Liver (tissue), 9 donors: Measurements from ENCODE around the gene RPL38. TPM values are rescaled to one million over a fixed set of nuclear protein-coding genes. Genes with fewer than 3 reads are reported as not detected.

Experiments
- DNase-seq: peaks from one replicate; pipeline ENCODE4 v3.0.0-alpha.2; 2017; ENCODE audit warnings: low spot score
- H3K27ac ChIP-seq, 2 donors: one replicate each; pipeline ENCODE4 v1.7.0; 2013; ENCODE audit warnings: inconsistent platforms in 2 of 2, low read length in 2 of 2, control low read depth in 1 of 2, low read depth in 1 of 2, mild to moderate bottlenecking in 1 of 2
- H3K27me3 ChIP-seq, 4 donors: one replicate each; pipeline versions ENCODE4 v1.6.1 to v1.7.0; 2013; ENCODE audit warnings: low read length in 3 of 4, inconsistent platforms in 1 of 4, mild to moderate bottlenecking in 1 of 4, moderate library complexity in 1 of 4; ENCODE audit not compliant: control insufficient read depth in 4 of 4, insufficient read depth in 4 of 4
- H3K36me3 ChIP-seq, 4 donors: one replicate each; pipeline versions ENCODE4 v1.6.1 to v1.7.0; 2013; ENCODE audit warnings: low read length in 3 of 4, mild to moderate bottlenecking in 3 of 4, low read depth in 1 of 4, moderate library complexity in 1 of 4; ENCODE audit not compliant: control insufficient read depth in 4 of 4, insufficient read depth in 3 of 4
- H3K4me1 ChIP-seq, 4 donors: one replicate each; pipeline versions ENCODE4 v1.6.1 to v1.7.0; 2013; ENCODE audit warnings: low read length in 3 of 4, mild to moderate bottlenecking in 3 of 4, moderate library complexity in 1 of 4; ENCODE audit not compliant: control insufficient read depth in 4 of 4, insufficient read depth in 4 of 4
- H3K4me3 ChIP-seq, 3 donors: one replicate each; pipeline versions ENCODE4 v1.6.1 to v1.7.0; 2013; ENCODE audit warnings: low read length in 3 of 3, control low read depth in 1 of 3, low read depth in 1 of 3, mild to moderate bottlenecking in 1 of 3
- H3K9ac ChIP-seq, 2 donors: one replicate each; pipeline ENCODE4 v1.7.0; 2013; ENCODE audit warnings: low read length in 2 of 2, mild to moderate bottlenecking in 2 of 2, moderate library complexity in 2 of 2, control low read depth in 1 of 2, low read depth in 1 of 2
- H3K9me3 ChIP-seq, 4 donors: one replicate each; pipeline versions ENCODE4 v1.6.1 to v1.7.0; 2013; ENCODE audit warnings: low read length in 3 of 4; ENCODE audit not compliant: control insufficient read depth in 4 of 4
- CTCF ChIP-seq: fragments of 150-350 bp; IDR thresholded peaks from 2 replicates; pipeline ENCODE4 v1.5.1; 2017; ENCODE audit warnings: improper control_type of control experiment, low read depth, low read length; ENCODE audit not compliant: missing input control
- EGR1 ChIP-seq, 2 donors: IDR thresholded peaks; 2 replicates each; pipeline ENCODE4 v1.6.1; 2016 to 2018; ENCODE audit warnings: antibody characterized with exemption in 2 of 2, low read depth in 2 of 2
- FOXA1 ChIP-seq: IDR thresholded peaks from 2 replicates; pipeline ENCODE4 v1.6.1; 2016; ENCODE audit warnings: antibody characterized with exemption
- FOXA2 ChIP-seq: IDR thresholded peaks from 2 replicates; pipeline ENCODE4 v1.6.1; 2016; ENCODE audit warnings: antibody characterized with exemption
- GABPA ChIP-seq, 2 donors: IDR thresholded peaks in 1 of 2; conservative IDR thresholded peaks in 1 of 2; 2 replicates each; pipeline ENCODE4 v1.6.1; 2016; ENCODE audit warnings: antibody characterized with exemption in 2 of 2, mild to moderate bottlenecking in 1 of 2, moderate library complexity in 1 of 2
- HNF4G ChIP-seq: IDR thresholded peaks from 2 replicates; pipeline ENCODE4 v1.6.1; 2016; ENCODE audit warnings: antibody characterized with exemption
- JUND ChIP-seq, 2 donors: IDR thresholded peaks; 2 replicates each; pipeline ENCODE4 v1.6.1; 2016; ENCODE audit warnings: antibody characterized with exemption in 2 of 2
- MAX ChIP-seq: IDR thresholded peaks from 2 replicates; pipeline ENCODE4 v1.6.1; 2016; ENCODE audit warnings: antibody characterized with exemption
- NR2F2 ChIP-seq: IDR thresholded peaks from 2 replicates; pipeline ENCODE4 v1.6.1; 2016; ENCODE audit warnings: antibody characterized with exemption
- RAD21 ChIP-seq, 2 donors: IDR thresholded peaks; 2 replicates each; pipeline ENCODE4 v1.6.1; 2016; ENCODE audit warnings: antibody characterized with exemption in 2 of 2, mild to moderate bottlenecking in 2 of 2
- REST ChIP-seq: IDR thresholded peaks from 2 replicates; pipeline ENCODE4 v1.6.1; 2016; ENCODE audit warnings: antibody characterized with exemption, mild to moderate bottlenecking
- RXRA ChIP-seq, 2 donors: IDR thresholded peaks; 2 replicates each; pipeline ENCODE4 v1.6.1; 2017 to 2018; ENCODE audit warnings: antibody characterized with exemption in 2 of 2, mild to moderate bottlenecking in 1 of 2
- SP1 ChIP-seq: IDR thresholded peaks from 2 replicates; pipeline ENCODE4 v1.6.1; 2018; ENCODE audit warnings: antibody characterized with exemption, mild to moderate bottlenecking
- TAF1 ChIP-seq: conservative IDR thresholded peaks from 2 replicates; pipeline ENCODE4 v1.6.1; 2016; ENCODE audit warnings: antibody characterized with exemption, mild to moderate bottlenecking
- YY1 ChIP-seq: IDR thresholded peaks from 2 replicates; pipeline ENCODE4 v1.6.1; 2016; ENCODE audit warnings: antibody characterized with exemption, mild to moderate bottlenecking
- ZBTB33 ChIP-seq: IDR thresholded peaks from 2 replicates; pipeline ENCODE4 v1.6.1; 2016; ENCODE audit warnings: antibody characterized with exemption
- WGBS: extraction: QIAGEN DNeasy Blood & Tissue Kit; methylation state at CpG from one replicate; pipeline ENCODE4 v1.1.7; 2013; 5-methylcytosine and 5-hydroxymethylcytosine counted together
- polyA plus RNA-seq, 2 donors: library from polyadenylated mRNA; stranded (reverse) in 1 of 2; unstranded in 1 of 2; fragments of 200-250 nt in 1 of 2; fragments of >200 nt in 1 of 2; fragmentation: Nextera tagmentation in 1 of 2; extraction: Ambion mirVana in 1 of 2; gene quantifications; one replicate each; pipeline versions ENCODE4 v1.2.1 to v1.2.3, GENCODE V29; 2013 to 2015
- total RNA-seq, 2 donors: library from RNA; depleted of rRNA; stranded (reverse); fragments of >200 nt; gene quantifications; one replicate each; pipeline ENCODE4 v1.2.3, GENCODE V29; 2014
- donor health status: healthy.
- donor health status: healthy.
- donor health status: healthy.
- donor health status: healthy.
- donor health status: healthy.

RPL38 gene
- total and polyA plus RNA-seq, 4 donors, result 67.7 to 1,367 (median 455) TPM

GRCh38 chr17:74231928-74232907 is 28.7 kb downstream of the RPL38 start:
- H3K27ac ChIP-seq, result no peak overlapping the region
- no peak for DNase-seq
- no peaks in the 10 kb centered on the region for H3K27me3 ChIP-seq
- no peaks in the 10 kb centered on the region for H3K9me3 ChIP-seq
- TF ChIP-seq FOXA2, result no peak
- no peak for TF ChIP-seq MAX
- H3K36me3 ChIP-seq, result no peaks in the 10 kb centered on the region
- H3K4me1 ChIP-seq, result no peaks in the 10 kb centered on the region
- H3K9ac ChIP-seq, result no peak overlapping the region
- no peak overlapping the region for H3K4me3 ChIP-seq
- WGBS, result 87% methylated on average over 17 of the region's 17 CpGs

DNA sequence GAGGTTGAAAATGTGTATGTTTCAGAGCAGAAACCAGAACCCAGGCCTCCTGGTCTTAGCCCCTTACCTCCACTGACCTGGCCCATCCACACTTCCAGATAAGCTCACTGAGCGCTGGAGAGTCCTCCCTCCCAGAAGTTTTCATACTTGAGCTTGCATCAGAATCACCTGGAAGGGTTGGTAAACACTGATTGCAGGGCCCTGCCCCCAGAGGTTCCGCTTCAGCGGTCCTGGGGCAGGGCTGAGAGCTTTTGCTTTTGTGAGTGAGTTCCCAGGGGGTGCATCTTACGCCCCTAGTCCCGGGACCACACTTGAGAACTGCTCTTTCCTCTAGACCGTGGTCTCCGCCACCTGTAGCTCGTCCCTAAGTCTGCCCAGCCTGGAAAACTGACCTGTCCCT is 30.5 kb downstream of the RPL38 start:
- Histone ChIP-seq H3K9ac (no peak overlapping the region), H3K27me3 (no peaks in the 10 kb centered on the region), H3K9me3 (no peaks in the 10 kb centered on the region), H3K36me3 (no peaks in the 10 kb centered on the region), H3K4me3 (no peak overlapping the region), H3K27ac (no peak overlapping the region), H3K4me1 (no peaks in the 10 kb centered on the region)
- DNase-seq, result no peak
- no peak for TF ChIP-seq NR2F2
- no peak for TF ChIP-seq TAF1
- no peak for TF ChIP-seq RAD21 (IDR thresholded peaks at IDR 0.05)
- no peak for TF ChIP-seq ZBTB33
- no peak for TF ChIP-seq RXRA (IDR thresholded peaks at IDR 0.05)
- TF ChIP-seq MAX, result no peak
- no peak for TF ChIP-seq FOXA1
- TF ChIP-seq EGR1 (IDR thresholded peaks at IDR 0.05; ENCODE audit: low read depth in 2 of 2), result no peak
- TF ChIP-seq HNF4G, result no peak
- TF ChIP-seq YY1, result no peak
- 78% methylated on average over 8 of the region's 8 CpGs for WGBS

- no peak overlapping the region for H3K9ac ChIP-seq
- no peak overlapping the region for H3K27ac ChIP-seq
- H3K27me3 ChIP-seq, result no peaks in the 10 kb centered on the region
- no peaks in the 10 kb centered on the region for H3K4me1 ChIP-seq
- H3K4me3 ChIP-seq, result no peak overlapping the region
- no peaks in the 10 kb centered on the region for H3K36me3 ChIP-seq
- DNase-seq, result no peak
- no peaks in the 10 kb centered on the region for H3K9me3 ChIP-seq
- 79% methylated on average over 1 of the region's 1 CpG for WGBS
- no peak for TF ChIP-seq YY1
- TF ChIP-seq ZBTB33, result no peak
- no peak for TF ChIP-seq CTCF
- TF ChIP-seq SP1, result no peak
- TF ChIP-seq TAF1, result no peak
- no peak for TF ChIP-seq REST
- TF ChIP-seq GABPA (IDR thresholded peaks at IDR 0.05 in 1 of 2, conservative IDR thresholded peaks at IDR 0.05 in 1 of 2), result no peak
- TF ChIP-seq FOXA2, result no peak
- TF ChIP-seq MAX, result no peak
- no peak for TF ChIP-seq JUND (IDR thresholded peaks at IDR 0.05)
- TF ChIP-seq RAD21 (IDR thresholded peaks at IDR 0.05), result no peak
These were observed 31.0 kb downstream of the RPL38 start for GRCh38 chr17:74234486-74234885.
